Heart right ventricle (tissue), 16 donors: ENCODE data around the gene LNX2. TPM values are rescaled to one million over a fixed set of nuclear protein-coding genes. Genes with fewer than 3 reads are reported as not detected.

Experiments used
- ATAC-seq, 8 donors: fragments of 200-7000 bp; cut with Tn5 transposase; one replicate each; pipeline ENCODE4 v1.9.1; 2020; ENCODE audit warnings: mild to moderate bottlenecking in 8 of 8, moderate library complexity in 8 of 8, moderate number of reproducible peaks in 1 of 8
- DNase-seq, 2 donors: peaks; one replicate each; pipeline ENCODE4 v3.0.0-alpha.2; 2020
- H3K27ac ChIP-seq, 10 donors: fragments of 200-600 bp; sonication (generic) in 2 of 10; one replicate each; pipeline versions ENCODE4 v1.5.0 to v1.8.0; 2020 to 2022; ENCODE audit warnings: mild to moderate bottlenecking in 3 of 10
- H3K27me3 ChIP-seq, 7 donors: fragments of 200-600 bp; one replicate each; pipeline ENCODE4 v1.8.0; 2021 to 2022; ENCODE audit warnings: mild to moderate bottlenecking in 2 of 7
- H3K36me3 ChIP-seq, 9 donors: fragments of 200-600 bp; sonication (generic) in 1 of 9; one replicate each; pipeline versions ENCODE4 v1.5.0 to v1.8.0; 2020 to 2022; ENCODE audit warnings: mild to moderate bottlenecking in 2 of 9
- H3K4me1 ChIP-seq, 9 donors: fragments of 200-600 bp; sonication (generic) in 1 of 9; one replicate each; pipeline versions ENCODE4 v1.5.0 to v1.8.0; 2020 to 2022; ENCODE audit warnings: mild to moderate bottlenecking in 4 of 9
- H3K4me3 ChIP-seq, 10 donors: fragments of 200-600 bp; sonication (generic) in 2 of 10; one replicate each; pipeline versions ENCODE4 v1.5.0 to v1.8.0; 2020 to 2022; ENCODE audit warnings: mild to moderate bottlenecking in 7 of 10, moderate library complexity in 2 of 10
- H3K9me3 ChIP-seq, 11 donors: fragments of 200-600 bp in 10 of 11; sonication (generic) in 2 of 11; one replicate each; pipeline versions ENCODE4 v1.5.0 to v1.8.0; 2013 to 2022; ENCODE audit warnings: mild to moderate bottlenecking in 2 of 11, control low read depth in 1 of 11, moderate library complexity in 1 of 11
- WGBS, 2 donors: extraction: QIAGEN DNeasy Blood & Tissue Kit; methylation state at CpG; one replicate each; pipeline ENCODE4 v1.1.7; 2013; ENCODE audit warnings: inconsistent platforms in 1 of 2; 5-methylcytosine and 5-hydroxymethylcytosine counted together
- intact Hi-C, 10 donors: fragments of 100-400 bp; cut with DNase I; formaldehyde crosslinking; loops; one replicate each; pipeline versions ENCODE4 v1.11.1 to v1.14.2; 2022
- polyA plus RNA-seq, 2 donors: library from polyadenylated mRNA; stranded (reverse); fragments of 200-250 nt; gene quantifications; one replicate each; pipeline ENCODE4 v1.2.3, GENCODE V29; 2013
- total RNA-seq, 10 donors: library from RNA; stranded (reverse); fragmentation: NEBNext Ultra II Directional in 3 of 10; extraction: Animal tissue kit (Norgen Biotek cat#: 25700) in 3 of 10; gene quantifications; one replicate each; pipeline versions ENCODE4 v1.2.1 to v1.2.4, GENCODE V29; 2021 to 2023
- TF ChIP-seq, protein P1 (sequence below), 9 donors: fragments of 200-600 bp; sonication (generic) in 2 of 9; IDR thresholded peaks; one replicate each; pipeline versions ENCODE4 v1.5.0 to v1.8.0; 2021 to 2022; ENCODE audit warnings: antibody characterized with exemption in 9 of 9, mild to moderate bottlenecking in 5 of 9, moderate library complexity in 1 of 9
- donor health status: Arrhythmogenic right ventricular cardiomyopathy.
- donor health status: ischemic (EF 13 %, LVEDD 7.1; RV severe dilation, severe dysfunction).
- donor health status: healthy with polysubstance abuse.
- donor health status: DM: no; HTN: yes; CAD: no.
- donor health status: DM: no; HTN: no; CAD: no.
- donor health status: ischemic (EF 25% LVEDD 6.9; RV normal size, moderate dysfunction).
- donor health status: ischemic (EF 25% LVEDD 5.7; RV mildly dilated, moderate dysfunction).
- donor health status: healthy.
- donor health status: DM: yes; HTN: yes; CAD: no.
- donor health status: Ischemic cardiomyopathy.
- donor health status: ischemic (EF 35%, LVEDD 5.7; RV mildly dilated, moderate dysfunction).
- donor health status: nonischemic (EF 11% LVEDD 7.7; RV severe dilation, severe dysfunction).
- donor health status: DM: yes; HTN: yes; CAD: no.
- donor health status: PGD.
- donor health status: ischemic (EF 29% LVEDD 5.4; RV normal size, mild dysfunction).
- donor health status: nonischemic (EF 23%, LVEDD 6.1; RV moderate dilation, normal function).

LNX2 gene
- total and polyA plus RNA-seq, 12 donors: 3.5 to 22.3 (median 14.1) TPM

DNA sequence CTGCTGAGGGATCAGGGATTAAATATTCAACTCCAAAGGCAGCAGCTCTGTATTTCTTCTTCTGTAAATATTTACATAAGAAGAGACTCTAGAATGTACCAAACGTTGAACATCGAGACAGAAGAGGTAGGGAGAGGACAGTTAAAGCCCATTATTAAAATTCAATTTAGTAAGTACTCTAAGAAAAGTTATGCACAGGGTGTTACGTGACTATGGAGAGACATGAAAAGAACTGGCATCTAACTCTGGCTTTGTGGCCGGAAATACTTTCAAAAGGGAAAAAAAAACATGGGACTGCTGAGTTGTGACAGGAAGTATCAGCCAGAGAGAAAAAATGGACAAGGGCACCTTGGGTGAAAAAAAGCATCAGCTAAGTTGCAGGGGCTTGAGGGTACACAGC, 36.7 kb downstream of the LNX2 start:
- peak overlapping the region in 8 of 10 donors; percentile 0 to 70 (median 28) for H3K27ac ChIP-seq
- no peaks in the 10 kb centered on the region for H3K27me3 ChIP-seq
- DNase-seq: no peak
- H3K4me1 ChIP-seq: peaks cover 6 to 46% (median 21%) of the 10 kb centered on the region in 9 donors
- H3K36me3 ChIP-seq: peaks cover 0 to 27% (median 0%) of the 10 kb centered on the region in 9 donors
- no peak overlapping the region for H3K4me3 ChIP-seq
- H3K9me3 ChIP-seq: peaks cover 0 to 7% (median 0%) of the 10 kb centered on the region in 11 donors
- peak in 5 of 8 donors; percentile 34 to 58 (median 49) for ATAC-seq
- WGBS, 2 donors: 22 to 27% methylated on average over 4 of the region's 4 CpGs
- TF ChIP-seq, protein P1, sequence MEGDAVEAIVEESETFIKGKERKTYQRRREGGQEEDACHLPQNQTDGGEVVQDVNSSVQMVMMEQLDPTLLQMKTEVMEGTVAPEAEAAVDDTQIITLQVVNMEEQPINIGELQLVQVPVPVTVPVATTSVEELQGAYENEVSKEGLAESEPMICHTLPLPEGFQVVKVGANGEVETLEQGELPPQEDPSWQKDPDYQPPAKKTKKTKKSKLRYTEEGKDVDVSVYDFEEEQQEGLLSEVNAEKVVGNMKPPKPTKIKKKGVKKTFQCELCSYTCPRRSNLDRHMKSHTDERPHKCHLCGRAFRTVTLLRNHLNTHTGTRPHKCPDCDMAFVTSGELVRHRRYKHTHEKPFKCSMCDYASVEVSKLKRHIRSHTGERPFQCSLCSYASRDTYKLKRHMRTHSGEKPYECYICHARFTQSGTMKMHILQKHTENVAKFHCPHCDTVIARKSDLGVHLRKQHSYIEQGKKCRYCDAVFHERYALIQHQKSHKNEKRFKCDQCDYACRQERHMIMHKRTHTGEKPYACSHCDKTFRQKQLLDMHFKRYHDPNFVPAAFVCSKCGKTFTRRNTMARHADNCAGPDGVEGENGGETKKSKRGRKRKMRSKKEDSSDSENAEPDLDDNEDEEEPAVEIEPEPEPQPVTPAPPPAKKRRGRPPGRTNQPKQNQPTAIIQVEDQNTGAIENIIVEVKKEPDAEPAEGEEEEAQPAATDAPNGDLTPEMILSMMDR (IDR thresholded peaks at IDR 0.05): no peak
- intact Hi-C loops: loop anchor here in 1 of 10 donors (10.0 kb wide), 1 partner anchor 71 kb away; no protein-coding TSS in a partner anchor

DNA sequence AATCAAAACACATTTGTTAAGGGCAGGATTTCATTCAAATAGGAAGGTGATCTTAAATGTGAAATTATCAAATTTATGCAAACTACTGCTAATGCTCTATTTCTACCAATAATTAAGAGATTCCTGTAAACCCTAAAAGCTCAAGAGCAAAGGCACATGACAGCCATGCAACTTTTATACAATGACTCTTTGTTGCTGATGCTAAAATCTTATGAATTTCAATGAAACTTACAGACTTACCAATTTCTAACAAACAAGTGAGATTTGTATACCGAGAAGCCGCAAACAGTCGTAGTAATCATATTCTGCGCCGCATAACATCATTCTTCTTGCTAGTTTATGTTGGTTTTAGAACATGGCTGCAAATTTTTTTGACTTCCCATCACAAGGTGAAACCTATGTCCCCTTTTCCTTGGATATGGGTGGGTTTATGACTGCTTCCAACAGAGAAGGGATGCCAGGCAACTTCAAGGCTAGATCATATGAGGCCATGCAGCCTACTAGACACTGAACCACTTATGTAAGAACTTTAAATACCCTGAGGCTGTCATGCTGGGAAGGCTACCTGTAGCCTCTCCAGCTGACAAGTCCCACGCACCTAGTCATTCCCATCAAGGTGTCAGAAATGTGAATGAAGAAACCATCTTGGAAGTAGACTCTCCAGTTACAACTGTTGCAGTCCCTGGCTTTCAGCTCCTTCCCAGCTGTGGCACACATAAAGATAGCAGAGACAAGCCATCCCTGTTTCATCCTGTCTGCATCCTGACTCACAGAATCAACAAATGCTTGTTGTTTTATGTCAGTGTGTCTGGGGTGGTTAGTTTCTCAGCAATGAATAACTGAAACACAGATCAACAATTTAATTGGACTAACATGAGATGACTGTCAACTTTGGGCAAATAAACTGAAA, 42.0 kb downstream of the LNX2 start:
- DNase-seq (no peak), ATAC-seq (peak in 1 of 8 donors; percentile 16)
- no peaks in the 10 kb centered on the region for H3K27me3 ChIP-seq
- H3K9me3 ChIP-seq: no peaks in the 10 kb centered on the region
- H3K27ac ChIP-seq: no peak overlapping the region
- no peak overlapping the region for H3K4me3 ChIP-seq
- TF ChIP-seq, protein P1 (IDR thresholded peaks at IDR 0.05): no peak
- peaks cover 0 to 22% (median under 1%) of the 10 kb centered on the region in 9 donors for H3K4me1 ChIP-seq
- whole genome bisulfite sequencing, 2 donors: 95 to 96% methylated on average over 6 of the region's 6 CpGs
- intact Hi-C loops: loop anchor here in 1 of 10 donors (5.0 kb wide), 1 partner anchor 39 kb away; no protein-coding TSS in a partner anchor
- H3K36me3 ChIP-seq: peaks cover 0 to 33% (median 0%) of the 10 kb centered on the region in 9 donors

DNA sequence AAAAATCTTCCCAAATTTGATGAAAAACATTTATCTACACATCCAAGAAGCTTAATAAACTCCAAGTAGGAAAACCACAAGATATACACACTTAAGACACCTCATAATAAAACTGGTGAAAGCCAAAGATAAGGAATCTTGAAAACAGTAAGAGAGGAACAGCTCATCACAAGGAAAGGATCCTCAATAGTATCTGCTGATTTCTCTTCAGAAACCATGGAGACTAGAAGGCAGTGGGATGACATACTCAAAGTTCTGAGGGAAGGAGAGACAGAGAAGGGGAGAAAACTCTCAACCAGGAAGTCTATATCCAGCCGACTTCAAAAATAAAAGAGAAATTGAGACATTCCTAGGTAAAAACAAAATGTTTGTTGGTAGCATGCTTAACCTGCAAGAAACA, 45.7 kb downstream of the LNX2 start:
- DNase-seq (no peak), ATAC-seq (no peak)
- 94% methylated on average over 1 of the region's 1 CpG for WGBS, 2 donors
- H3K9me3 ChIP-seq: no peaks in the 10 kb centered on the region
- TF ChIP-seq, protein P1 (IDR thresholded peaks at IDR 0.05): no peak
- no peak overlapping the region for H3K4me3 ChIP-seq
- no peak overlapping the region for H3K27ac ChIP-seq
- intact Hi-C loops: loop anchor here in 1 of 10 donors (5.0 kb wide), 1 partner anchor 43 kb away; no protein-coding TSS in a partner anchor
- H3K4me1 ChIP-seq: peaks cover 0 to 33% (median 0%) of the 10 kb centered on the region in 9 donors
- no peaks in the 10 kb centered on the region for H3K27me3 ChIP-seq
- H3K36me3 ChIP-seq: peaks cover 0 to 13% (median 0%) of the 10 kb centered on the region in 9 donors

DNA sequence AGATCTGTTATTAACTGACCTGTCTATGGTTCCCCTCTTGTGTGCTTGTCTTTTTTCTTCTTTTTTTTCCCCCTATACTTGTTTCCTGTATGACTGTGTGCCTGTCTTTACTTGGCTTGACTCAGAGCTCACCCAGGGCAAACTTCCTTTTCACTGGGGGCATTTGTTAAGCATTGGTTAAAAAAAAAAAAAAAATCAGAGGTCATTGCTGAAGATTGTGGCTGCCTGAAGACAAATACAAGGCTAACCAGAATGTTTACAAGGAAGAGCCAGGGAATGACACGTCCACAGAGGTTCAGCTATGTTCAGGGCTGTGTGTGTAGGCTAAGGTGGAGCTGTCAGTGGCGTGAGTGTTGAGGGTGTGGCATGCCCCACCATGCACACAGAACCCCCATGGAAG, 47.1 kb downstream of the LNX2 start:
- DNase-seq (no peak), ATAC-seq (no peak)
- TF ChIP-seq, protein P1 (IDR thresholded peaks at IDR 0.05): no peak
- H3K27me3 ChIP-seq: no peaks in the 10 kb centered on the region
- H3K4me3 ChIP-seq: no peak overlapping the region
- peaks cover 0 to 16% (median 1%) of the 10 kb centered on the region in 9 donors for H3K36me3 ChIP-seq
- no peaks in the 10 kb centered on the region for H3K9me3 ChIP-seq
- H3K4me1 ChIP-seq: peaks cover 0 to 21% (median 0%) of the 10 kb centered on the region in 9 donors
- 84% methylated on average over 2 of the region's 2 CpGs for WGBS, 2 donors
- intact Hi-C loops: no loop called here
- no peak overlapping the region for H3K27ac ChIP-seq
